Thyroid gland (tissue), 4 donors: ENCODE results near the gene FKBP5.

Experiments used
- CTCF ChIP-seq, 6 experiments: fragments of 200-600 bp in 3 of 6; fragments of 450-650 bp in 3 of 6; sonication (generic) in 3 of 6; IDR thresholded peaks; one replicate each; pipeline ENCODE4 v1.5.1; 2016 to 2019; ENCODE audit warnings: antibody characterized with exemption in 6 of 6, mild to moderate bottlenecking in 2 of 6, inconsistent platforms in 1 of 6, moderate library complexity in 1 of 6
- POLR2A ChIP-seq, 2 donors: fragments of 450-650 bp; IDR thresholded peaks; one replicate each; pipeline ENCODE4 v1.6.1; 2017; ENCODE audit warnings: antibody characterized with exemption in 2 of 2, mild to moderate bottlenecking in 2 of 2, moderate library complexity in 1 of 2

- no peak for TF ChIP-seq CTCF (IDR thresholded peaks at IDR 0.05)
- TF ChIP-seq POLR2A (IDR thresholded peaks at IDR 0.05) = no peak
Measured at GRCh38 chr6:35558571-35558970, 130.1 kb downstream of the FKBP5 start.
